ENCODE data around the gene PPP2R2C.

DNA sequence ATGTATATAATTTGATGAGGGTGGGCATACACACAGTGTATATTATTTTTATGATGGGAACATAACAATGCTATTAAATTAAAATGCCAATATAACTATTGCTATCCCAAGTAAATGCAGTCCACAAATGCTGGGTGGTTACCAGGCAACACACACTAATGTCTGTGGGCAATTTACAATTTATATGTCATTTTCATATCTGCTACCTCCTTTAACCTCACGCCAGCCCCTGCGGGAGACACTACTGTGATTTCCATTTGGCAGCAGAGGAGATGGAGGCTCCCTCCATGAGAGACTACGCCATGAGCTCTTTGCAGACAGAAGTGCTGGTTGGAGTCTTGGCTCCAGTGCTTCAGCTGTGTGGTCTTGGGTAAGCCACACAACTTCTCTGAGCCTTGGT lies 87.9 kb downstream of the PPP2R2C start:
- TF ChIP-seq, protein P1, sequence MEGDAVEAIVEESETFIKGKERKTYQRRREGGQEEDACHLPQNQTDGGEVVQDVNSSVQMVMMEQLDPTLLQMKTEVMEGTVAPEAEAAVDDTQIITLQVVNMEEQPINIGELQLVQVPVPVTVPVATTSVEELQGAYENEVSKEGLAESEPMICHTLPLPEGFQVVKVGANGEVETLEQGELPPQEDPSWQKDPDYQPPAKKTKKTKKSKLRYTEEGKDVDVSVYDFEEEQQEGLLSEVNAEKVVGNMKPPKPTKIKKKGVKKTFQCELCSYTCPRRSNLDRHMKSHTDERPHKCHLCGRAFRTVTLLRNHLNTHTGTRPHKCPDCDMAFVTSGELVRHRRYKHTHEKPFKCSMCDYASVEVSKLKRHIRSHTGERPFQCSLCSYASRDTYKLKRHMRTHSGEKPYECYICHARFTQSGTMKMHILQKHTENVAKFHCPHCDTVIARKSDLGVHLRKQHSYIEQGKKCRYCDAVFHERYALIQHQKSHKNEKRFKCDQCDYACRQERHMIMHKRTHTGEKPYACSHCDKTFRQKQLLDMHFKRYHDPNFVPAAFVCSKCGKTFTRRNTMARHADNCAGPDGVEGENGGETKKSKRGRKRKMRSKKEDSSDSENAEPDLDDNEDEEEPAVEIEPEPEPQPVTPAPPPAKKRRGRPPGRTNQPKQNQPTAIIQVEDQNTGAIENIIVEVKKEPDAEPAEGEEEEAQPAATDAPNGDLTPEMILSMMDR (conservative IDR thresholded peaks at IDR 0.05; ENCODE audit: low read length) = no peak
- TF ChIP-seq EZH2phosphoT487 (IDR thresholded peaks at IDR 0.05; ENCODE audit: borderline replicate concordance, low read depth, low read length) = no peak

All from OCI-LY7 (cell line).